ES-I3 (cell line): ENCODE data around the gene ZNF391.

ENCODE experiments used
- H3K36me3 ChIP-seq: 2 replicates; pipeline ENCODE4 v1.6.1; 2013; ENCODE audit warnings: mild to moderate bottlenecking, low read length, control low read depth, moderate library complexity; ENCODE audit not compliant: insufficient read depth
- H3K4me1 ChIP-seq: 2 replicates; pipeline ENCODE4 v1.6.1; 2013; ENCODE audit warnings: mild to moderate bottlenecking, control low read depth, low read length; ENCODE audit not compliant: insufficient read depth
- H3K9ac ChIP-seq: 2 replicates; pipeline ENCODE4 v1.6.1; 2013; ENCODE audit warnings: low read depth, mild to moderate bottlenecking, low read length, moderate library complexity
- H3K9me3 ChIP-seq: 2 replicates; pipeline ENCODE4 v1.6.1; 2013; ENCODE audit warnings: mild to moderate bottlenecking, low read length, moderate library complexity; ENCODE audit not compliant: control insufficient read depth, insufficient read depth

ZNF391 gene

DNA sequence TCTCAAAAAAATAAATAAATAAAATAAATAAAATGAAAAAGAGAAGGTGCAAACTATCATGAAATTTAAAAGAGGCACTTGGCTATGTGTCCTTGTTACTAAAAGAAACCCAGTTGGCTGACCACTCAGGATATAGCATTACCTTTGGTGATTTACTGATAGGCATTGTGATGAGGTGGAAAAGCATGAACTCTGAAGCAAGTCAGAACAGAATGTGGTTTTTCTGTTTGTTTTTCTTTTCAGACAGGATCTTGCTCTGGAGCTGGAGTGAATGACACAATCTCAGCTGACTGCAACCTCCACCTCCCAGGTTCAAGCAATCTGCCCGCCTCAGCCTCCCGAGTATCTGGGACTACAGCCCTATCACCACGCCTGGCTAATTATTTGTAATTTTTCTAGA, 52.4 kb downstream of the ZNF391 start:
- H3K36me3 ChIP-seq, result no peaks in the 10 kb centered on the region
- H3K9me3 ChIP-seq, result no peaks in the 10 kb centered on the region; the same call in 1 of the 2 replicates
- H3K9ac ChIP-seq, result no peak overlapping the region
- H3K4me1 ChIP-seq, result no peaks in the 10 kb centered on the region

DNA sequence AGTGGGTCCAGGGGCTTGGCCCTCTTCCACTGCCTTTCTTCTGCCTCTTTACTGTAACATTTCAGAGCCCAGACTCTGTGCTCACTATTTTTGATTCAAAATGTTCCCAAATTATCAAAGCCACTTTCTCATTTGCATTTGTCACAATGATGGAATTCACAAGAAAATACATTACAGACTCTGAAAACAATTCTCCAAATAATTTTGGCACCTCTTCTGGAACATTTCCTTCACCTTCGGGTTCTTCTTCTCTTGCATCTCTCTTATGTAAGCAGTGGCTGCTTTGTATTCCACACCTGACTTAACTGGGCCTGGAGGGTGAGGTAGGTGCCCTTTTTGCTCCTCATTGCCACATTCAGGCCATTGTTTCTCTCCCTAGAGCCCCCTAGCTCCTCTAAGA, 54.4 kb downstream of the ZNF391 start:
- Histone ChIP-seq H3K36me3 (no peaks in the 10 kb centered on the region), H3K9ac (no peak overlapping the region), H3K9me3 (no peaks in the 10 kb centered on the region; the same call in 1 of the 2 replicates), H3K4me1 (no peaks in the 10 kb centered on the region)

DNA sequence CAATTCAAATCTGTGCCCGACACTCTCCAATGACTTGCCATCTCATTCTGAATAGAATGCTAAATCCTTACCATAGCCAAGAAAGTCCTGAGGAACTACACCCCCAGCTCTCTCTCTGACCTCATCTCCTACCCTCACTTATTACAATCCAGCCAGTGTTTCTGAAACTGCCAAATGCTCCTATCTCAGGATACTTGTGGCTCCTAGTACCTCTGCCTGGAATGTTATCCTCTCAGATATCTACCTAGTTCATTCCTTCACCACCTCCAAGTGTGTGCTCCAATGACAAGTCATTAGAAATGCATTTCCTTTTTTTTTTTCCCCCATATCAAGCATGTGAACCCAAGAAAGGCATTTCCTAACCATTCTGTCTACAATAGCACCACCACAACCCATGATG, 59.9 kb downstream of the ZNF391 start:
- H3K9ac ChIP-seq, result no peak overlapping the region
- no peaks in the 10 kb centered on the region for H3K4me1 ChIP-seq
- peaks cover 12% of the 10 kb centered on the region for H3K36me3 ChIP-seq
- peaks cover 37% of the 10 kb centered on the region for H3K9me3 ChIP-seq

DNA sequence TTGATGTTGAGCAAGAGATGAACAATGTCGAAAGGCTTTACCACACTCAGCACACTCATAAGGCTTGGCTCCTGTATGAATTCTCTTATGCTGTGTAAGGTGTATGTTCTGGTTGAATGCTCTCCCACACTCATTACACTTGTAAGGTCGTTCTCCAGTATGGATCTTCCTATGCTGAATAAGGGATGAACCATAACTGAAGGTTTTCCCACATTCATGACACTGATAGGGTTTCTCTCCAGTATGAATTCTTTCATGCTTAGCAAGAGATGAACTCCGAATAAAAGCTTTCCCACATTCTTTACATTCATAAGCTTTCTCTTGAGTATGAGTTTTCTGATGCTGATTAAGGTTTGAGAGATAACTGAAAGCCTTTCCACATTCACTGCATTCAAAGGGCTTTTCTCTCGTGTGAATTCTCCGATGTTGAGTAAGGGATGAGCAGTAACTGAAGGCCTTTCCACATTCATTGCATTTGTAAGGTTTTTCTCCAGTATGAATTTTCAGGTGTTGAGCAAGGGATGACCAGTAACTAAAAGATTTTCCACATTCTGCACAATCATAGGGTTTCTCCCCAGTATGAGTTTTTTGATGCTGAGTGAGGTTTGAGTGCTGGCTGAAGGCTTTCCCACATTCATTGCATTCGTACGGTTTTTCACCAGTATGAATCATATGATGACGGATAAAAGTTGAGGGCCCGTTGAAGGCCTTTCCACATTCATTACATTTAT, 63.3 kb downstream of the ZNF391 start:
- peaks cover 19% of the 10 kb centered on the region for H3K36me3 ChIP-seq
- no peaks in the 10 kb centered on the region for H3K4me1 ChIP-seq

DNA sequence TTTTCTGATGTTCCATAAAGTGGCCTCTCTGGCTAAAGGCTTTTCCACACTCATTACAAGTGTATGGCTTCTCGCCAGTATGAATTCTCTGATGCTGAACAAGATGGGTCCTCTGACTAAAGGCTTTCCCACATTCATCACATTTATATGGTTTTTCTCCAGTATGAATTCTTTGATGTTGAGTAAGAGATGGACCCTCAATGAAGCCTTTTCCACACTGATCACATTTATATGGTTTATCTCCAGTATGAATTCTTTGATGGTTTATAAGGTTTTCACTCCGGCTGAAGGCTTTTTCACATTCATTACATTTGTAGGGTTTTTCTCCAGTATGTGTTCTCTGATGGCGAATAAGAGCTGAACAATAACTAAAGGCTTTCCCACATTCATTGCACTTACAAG, 63.9 kb downstream of the ZNF391 start:
- Histone ChIP-seq H3K9ac (no peak overlapping the region), H3K9me3 (peaks cover 67% of the 10 kb centered on the region), H3K36me3 (peaks cover 19% of the 10 kb centered on the region), H3K4me1 (no peaks in the 10 kb centered on the region)

More for the DNA sequence above, 63.3 kb downstream of the ZNF391 start:
- Histone ChIP-seq H3K9ac (no peak overlapping the region), H3K9me3 (peaks cover 61% of the 10 kb centered on the region)
